ENCODE results near the gene CFAP20DC.

CFAP20DC gene

GRCh38 chr3:58924578-58924977 lies 125.2 kb downstream of the CFAP20DC start:
- Histone ChIP-seq H3K27ac (ENCODE audit: low read length) (no peak overlapping the region), H3K9me2 (replicated peaks; ENCODE audit: insufficient read depth, low read length) (no peaks in the 10 kb centered on the region), H3K4me2 (ENCODE audit: low read depth, low read length) (no peak overlapping the region), H3K9me3 (replicated peaks; ENCODE audit: insufficient read depth, low read length) (no peaks in the 10 kb centered on the region), H3K79me2 (ENCODE audit: low read length) (no peaks in the 10 kb centered on the region), H3K9ac (ENCODE audit: low read length) (no peak overlapping the region), H2AFZ (ENCODE audit: low read length) (no peak overlapping the region), H3F3A (ENCODE audit: insufficient read depth, low read length) (no peaks in the 10 kb centered on the region), H3K4me1 (ENCODE audit: low read length) (no peaks in the 10 kb centered on the region), H4K20me1 (ENCODE audit: insufficient read depth, low read length) (no peaks in the 10 kb centered on the region), H3K27me3 (replicated peaks; ENCODE audit: insufficient read depth, low read length) (no peaks in the 10 kb centered on the region), H3K4me3 (ENCODE audit: low read length) (no peak overlapping the region), H3K36me3 (replicated peaks; ENCODE audit: insufficient read depth, low read length) (no peaks in the 10 kb centered on the region)
- TF ChIP-seq EZH2 (optimal IDR thresholded peaks at IDR 0.05; ENCODE audit: low read depth, low read length) (no peak), EZH2phosphoT487 (IDR thresholded peaks at IDR 0.05; ENCODE audit: low read length) (no peak), CTCF (IDR thresholded peaks at IDR 0.05; ENCODE audit: low read length) (no peak)
- DNase-seq: no peak

- H3K27ac ChIP-seq (ENCODE audit: low read length): no peak overlapping the region
- H4K20me1 ChIP-seq (ENCODE audit: insufficient read depth, low read length): no peaks in the 10 kb centered on the region
- no peaks in the 10 kb centered on the region for H3K9me3 ChIP-seq (replicated peaks; ENCODE audit: insufficient read depth, low read length)
- H3K9me2 ChIP-seq (replicated peaks; ENCODE audit: insufficient read depth, low read length): no peaks in the 10 kb centered on the region
- no peak overlapping the region for H3K9ac ChIP-seq (ENCODE audit: low read length)
- no peak for DNase-seq
- no peaks in the 10 kb centered on the region for H3K36me3 ChIP-seq (replicated peaks; ENCODE audit: insufficient read depth, low read length)
- H3K79me2 ChIP-seq (ENCODE audit: low read length): no peaks in the 10 kb centered on the region
- H3K4me3 ChIP-seq (ENCODE audit: low read length): no peak overlapping the region
- no peaks in the 10 kb centered on the region for H3K27me3 ChIP-seq (replicated peaks; ENCODE audit: insufficient read depth, low read length)
- H3F3A ChIP-seq (ENCODE audit: insufficient read depth, low read length): no peaks in the 10 kb centered on the region
- H3K4me1 ChIP-seq (ENCODE audit: low read length): no peaks in the 10 kb centered on the region
- TF ChIP-seq EZH2 (optimal IDR thresholded peaks at IDR 0.05; ENCODE audit: low read depth, low read length) (no peak), EZH2phosphoT487 (IDR thresholded peaks at IDR 0.05; ENCODE audit: low read length) (no peak), CTCF (IDR thresholded peaks at IDR 0.05; ENCODE audit: low read length) (no peak)
- no peak overlapping the region for H3K4me2 ChIP-seq (ENCODE audit: low read depth, low read length)
- no peak overlapping the region for H2AFZ ChIP-seq (ENCODE audit: low read length)
Measured at GRCh38 chr3:58900386-58900785, 149.4 kb downstream of the CFAP20DC start.

DNA sequence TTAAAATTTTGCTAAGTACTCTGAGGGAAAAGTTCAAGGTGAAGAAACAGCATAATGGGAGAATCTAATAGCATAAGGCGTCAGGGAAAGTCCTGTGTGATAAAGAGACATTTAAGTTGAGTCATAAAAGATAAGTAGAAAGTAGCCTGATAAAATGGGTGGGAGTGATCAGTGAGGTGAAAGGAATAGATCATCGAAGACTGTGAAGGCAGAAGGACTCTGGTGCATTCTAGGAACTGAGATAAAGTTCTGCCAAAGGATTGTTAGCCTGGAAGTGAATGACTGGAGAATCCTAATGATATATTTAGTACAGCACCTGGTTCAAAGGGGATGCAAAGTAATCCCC lies 149.9 kb downstream of the CFAP20DC start:
- Histone ChIP-seq H2AFZ (ENCODE audit: low read length) (no peak overlapping the region), H3K79me2 (ENCODE audit: low read length) (no peaks in the 10 kb centered on the region), H3K4me2 (ENCODE audit: low read depth, low read length) (no peak overlapping the region), H3K9me2 (replicated peaks; ENCODE audit: insufficient read depth, low read length) (no peaks in the 10 kb centered on the region), H3K27ac (ENCODE audit: low read length) (no peak overlapping the region), H3K4me3 (ENCODE audit: low read length) (no peak overlapping the region), H3F3A (ENCODE audit: insufficient read depth, low read length) (no peaks in the 10 kb centered on the region), H3K27me3 (replicated peaks; ENCODE audit: insufficient read depth, low read length) (no peaks in the 10 kb centered on the region), H3K4me1 (ENCODE audit: low read length) (no peaks in the 10 kb centered on the region), H3K36me3 (replicated peaks; ENCODE audit: insufficient read depth, low read length) (no peaks in the 10 kb centered on the region), H4K20me1 (ENCODE audit: insufficient read depth, low read length) (no peaks in the 10 kb centered on the region), H3K9me3 (replicated peaks; ENCODE audit: insufficient read depth, low read length) (no peaks in the 10 kb centered on the region), H3K9ac (ENCODE audit: low read length) (no peak overlapping the region)
- TF ChIP-seq CTCF (IDR thresholded peaks at IDR 0.05; ENCODE audit: low read length): no peak
- no peak for TF ChIP-seq EZH2phosphoT487 (IDR thresholded peaks at IDR 0.05; ENCODE audit: low read length)
- no peak for TF ChIP-seq EZH2 (optimal IDR thresholded peaks at IDR 0.05; ENCODE audit: low read depth, low read length)
- no peak for DNase-seq
